IPS-11a (cell line): ENCODE results near the gene AFF1.

ENCODE experiments used
- H3K4me3 ChIP-seq: one replicate; pipeline ENCODE4 v1.5.1; 2013; ENCODE audit warnings: low read depth, low read length, control low read depth

Gene AFF1

GRCh38 chr4:86934771-86935565 is at the start of gene AFF1:
Gene AFF1, plus strand, starts transcription at chr4:86935011. Its CDS starts 13,523 bp downstream, at chr4:86948534.
- peak within 1 kb of the TSS; percentile 85 for H3K4me3 ChIP-seq

- no peak overlapping the region for H3K4me3 ChIP-seq
Observed at GRCh38 chr4:86890790-86891189, 44.0 kb upstream of the AFF1 start.

GRCh38 chr4:86891762-86892635 is 42.8 kb upstream of the AFF1 start, which contains the start of gene C4orf36:
Gene C4orf36, minus strand, starts transcription at chr4:86892422. Its CDS starts 902 bp downstream, at chr4:86891520.
- H3K4me3 ChIP-seq = peak within 1 kb of the TSS; percentile 70

- H3K4me3 ChIP-seq = peak overlapping the region; percentile 70
Observed at GRCh38 chr4:86892636-86892960, 42.2 kb upstream of the AFF1 start.

GRCh38 chr4:86893136-86893535 is 41.7 kb upstream of the AFF1 start:
- H3K4me3 ChIP-seq = no peak overlapping the region

- H3K4me3 ChIP-seq = no peak overlapping the region
Observed at GRCh38 chr4:86894455-86894854, 40.4 kb upstream of the AFF1 start.

GRCh38 chr4:86895692-86896488 is 38.9 kb upstream of the AFF1 start:
- H3K4me3 ChIP-seq = no peak overlapping the region

- no peak overlapping the region for H3K4me3 ChIP-seq
Observed at GRCh38 chr4:86896596-86896995, 38.2 kb upstream of the AFF1 start.

- no peak overlapping the region for H3K4me3 ChIP-seq
Observed at GRCh38 chr4:86898562-86898961, 36.2 kb upstream of the AFF1 start.

GRCh38 chr4:86901864-86902263 is 32.9 kb upstream of the AFF1 start:
- no peak overlapping the region for H3K4me3 ChIP-seq

- no peak overlapping the region for H3K4me3 ChIP-seq
Observed at GRCh38 chr4:86908251-86908657, 26.6 kb upstream of the AFF1 start.

GRCh38 chr4:86909546-86910295 is 25.1 kb upstream of the AFF1 start:
- H3K4me3 ChIP-seq = no peak overlapping the region

GRCh38 chr4:86910369-86910768 is 24.4 kb upstream of the AFF1 start:
- H3K4me3 ChIP-seq = no peak overlapping the region

GRCh38 chr4:86910820-86911684 is 23.8 kb upstream of the AFF1 start:
- H3K4me3 ChIP-seq = no peak overlapping the region

- H3K4me3 ChIP-seq = no peak overlapping the region
Observed at GRCh38 chr4:86916392-86916791, 18.4 kb upstream of the AFF1 start.

GRCh38 chr4:86917212-86918039 is 17.4 kb upstream of the AFF1 start:
- no peak overlapping the region for H3K4me3 ChIP-seq

GRCh38 chr4:86918539-86919072 is 16.2 kb upstream of the AFF1 start:
- no peak overlapping the region for H3K4me3 ChIP-seq

GRCh38 chr4:86919561-86920223 is 15.1 kb upstream of the AFF1 start:
- H3K4me3 ChIP-seq = no peak overlapping the region
